ENCODE data around the gene SMU1. TPM values are rescaled to one million over a fixed set of nuclear protein-coding genes. Genes with fewer than 3 reads are reported as not detected.

SMU1 gene
- total RNA-seq, 1 donor from 2014 or later, result 30.1 TPM

DNA sequence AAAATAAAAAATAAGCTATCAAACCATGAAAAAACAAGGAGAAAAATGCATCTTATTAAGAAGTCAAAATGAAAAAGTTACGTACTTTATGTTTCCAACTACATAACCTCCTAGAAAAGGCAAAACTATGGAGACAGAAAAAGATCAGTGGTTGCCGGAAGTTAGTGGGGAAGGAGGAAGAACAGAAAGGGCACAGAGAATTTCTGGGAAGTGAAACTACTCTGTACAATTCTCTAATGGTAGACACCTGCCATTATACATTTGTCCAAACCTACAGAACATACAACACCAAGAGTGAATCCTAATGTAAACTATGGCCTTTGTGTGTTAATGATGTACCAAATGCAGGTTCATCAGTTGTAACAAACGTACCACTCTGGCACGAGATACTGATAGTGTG, 25.3 kb downstream of the SMU1 start:
- DNase-seq (ENCODE audit: low read depth, low spot score), result no peak
- H3K4me3 Mint-ChIP-seq, result no peak overlapping the region
- H3K9me3 Mint-ChIP-seq, result no peaks in the 10 kb centered on the region
- peaks cover 11% of the 10 kb centered on the region for H3K36me3 Mint-ChIP-seq (ENCODE audit: low read depth)
- H3K4me1 Mint-ChIP-seq, result no peaks in the 10 kb centered on the region
- TF ChIP-seq, protein P1, sequence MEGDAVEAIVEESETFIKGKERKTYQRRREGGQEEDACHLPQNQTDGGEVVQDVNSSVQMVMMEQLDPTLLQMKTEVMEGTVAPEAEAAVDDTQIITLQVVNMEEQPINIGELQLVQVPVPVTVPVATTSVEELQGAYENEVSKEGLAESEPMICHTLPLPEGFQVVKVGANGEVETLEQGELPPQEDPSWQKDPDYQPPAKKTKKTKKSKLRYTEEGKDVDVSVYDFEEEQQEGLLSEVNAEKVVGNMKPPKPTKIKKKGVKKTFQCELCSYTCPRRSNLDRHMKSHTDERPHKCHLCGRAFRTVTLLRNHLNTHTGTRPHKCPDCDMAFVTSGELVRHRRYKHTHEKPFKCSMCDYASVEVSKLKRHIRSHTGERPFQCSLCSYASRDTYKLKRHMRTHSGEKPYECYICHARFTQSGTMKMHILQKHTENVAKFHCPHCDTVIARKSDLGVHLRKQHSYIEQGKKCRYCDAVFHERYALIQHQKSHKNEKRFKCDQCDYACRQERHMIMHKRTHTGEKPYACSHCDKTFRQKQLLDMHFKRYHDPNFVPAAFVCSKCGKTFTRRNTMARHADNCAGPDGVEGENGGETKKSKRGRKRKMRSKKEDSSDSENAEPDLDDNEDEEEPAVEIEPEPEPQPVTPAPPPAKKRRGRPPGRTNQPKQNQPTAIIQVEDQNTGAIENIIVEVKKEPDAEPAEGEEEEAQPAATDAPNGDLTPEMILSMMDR (conservative IDR thresholded peaks at IDR 0.05), result no peak
- H3K27ac Mint-ChIP-seq (ENCODE audit: unreplicated experiment), result no peak overlapping the region
- H3K27me3 Mint-ChIP-seq (ENCODE audit: low read depth), result no peaks in the 10 kb centered on the region

DNA sequence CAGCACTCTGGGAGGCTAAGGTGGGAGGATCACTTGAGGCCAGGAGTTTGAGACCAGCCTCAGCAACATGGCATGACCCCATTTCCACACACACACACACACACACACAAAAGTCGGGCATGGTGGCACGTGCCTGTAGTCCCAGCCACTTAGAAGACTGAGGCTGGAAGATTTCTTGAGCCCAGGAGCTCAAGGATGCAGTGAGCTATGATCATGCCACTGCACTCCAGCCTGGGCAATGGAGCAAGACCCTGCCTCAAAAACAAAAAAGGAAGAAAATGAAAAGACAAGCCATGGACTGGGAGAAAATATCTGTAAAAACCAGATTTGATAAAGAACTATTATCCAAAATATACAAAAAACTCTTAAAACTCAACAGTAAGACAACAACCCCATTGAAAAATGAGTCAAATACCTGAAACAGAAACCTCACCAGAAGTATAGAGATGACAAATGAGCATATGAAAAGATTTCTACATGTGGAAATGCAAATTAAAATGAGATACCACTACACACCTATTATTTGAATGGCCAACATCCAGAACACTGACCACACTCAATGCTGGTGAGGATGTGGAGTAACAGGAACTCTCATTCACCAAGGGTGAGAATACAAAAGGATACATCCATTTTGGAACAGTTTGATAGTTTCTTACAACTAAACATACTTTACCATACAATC, 26.7 kb downstream of the SMU1 start:
- Mint-ChIP-seq H3K4me1 (peaks cover 4% of the 10 kb centered on the region), H3K27ac (ENCODE audit: unreplicated experiment) (no peak overlapping the region), H3K36me3 (ENCODE audit: low read depth) (peaks cover 13% of the 10 kb centered on the region), H3K9me3 (no peaks in the 10 kb centered on the region), H3K4me3 (no peak overlapping the region), H3K27me3 (ENCODE audit: low read depth) (no peaks in the 10 kb centered on the region)
- no peak for DNase-seq (ENCODE audit: low read depth, low spot score)
- TF ChIP-seq, protein P1 (conservative IDR thresholded peaks at IDR 0.05), result no peak

DNA sequence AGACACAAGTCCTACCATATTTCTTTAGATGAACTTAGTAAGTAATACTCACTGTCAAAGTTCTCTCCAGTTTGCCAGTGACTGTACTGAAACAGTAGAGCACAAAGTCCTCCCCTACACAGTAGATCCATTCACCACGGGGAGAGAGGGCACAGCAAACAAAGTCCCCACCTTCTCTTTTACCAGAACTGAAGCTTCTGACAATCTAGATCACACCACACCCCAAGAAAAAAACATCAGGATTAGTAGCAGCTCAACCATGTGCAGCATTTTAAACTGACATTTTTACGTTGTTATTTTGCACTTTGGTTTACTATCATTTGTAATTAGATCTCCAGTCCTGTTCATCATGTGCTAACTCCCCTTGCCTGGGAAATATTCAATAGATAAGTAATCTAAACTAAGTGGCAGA, 28.4 kb downstream of the SMU1 start:
- DNase-seq (ENCODE audit: low read depth, low spot score), result no peak
- Mint-ChIP-seq H3K4me3 (no peak overlapping the region), H3K4me1 (peaks cover 20% of the 10 kb centered on the region), H3K9me3 (no peaks in the 10 kb centered on the region), H3K36me3 (ENCODE audit: low read depth) (peaks cover 13% of the 10 kb centered on the region), H3K27me3 (ENCODE audit: low read depth) (no peaks in the 10 kb centered on the region), H3K27ac (ENCODE audit: unreplicated experiment) (no peak overlapping the region)
- TF ChIP-seq, protein P1 (conservative IDR thresholded peaks at IDR 0.05), result no peak

DNA sequence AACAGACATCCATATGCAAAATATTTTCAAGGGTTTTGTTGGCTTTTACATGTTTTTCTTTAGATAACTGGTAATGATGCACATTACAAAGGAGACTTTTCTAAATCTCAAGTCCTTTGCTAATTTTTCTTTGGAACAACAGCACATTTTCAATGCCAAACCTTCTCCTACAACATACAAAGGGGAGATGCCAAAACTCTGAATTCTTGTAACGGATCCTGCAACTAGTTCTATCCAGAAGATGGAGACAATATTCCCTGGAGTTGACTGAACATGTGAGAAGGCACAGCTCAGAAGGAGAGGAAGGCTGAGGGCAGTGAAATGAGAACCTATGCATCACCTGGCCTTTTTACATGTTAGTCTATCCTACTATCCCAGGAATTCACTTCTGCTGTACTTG, 30.4 kb downstream of the SMU1 start:
- Mint-ChIP-seq H3K36me3 (ENCODE audit: low read depth) (peaks cover 9% of the 10 kb centered on the region), H3K27ac (ENCODE audit: unreplicated experiment) (no peak overlapping the region), H3K4me3 (no peak overlapping the region), H3K9me3 (no peaks in the 10 kb centered on the region), H3K4me1 (peaks cover 21% of the 10 kb centered on the region), H3K27me3 (ENCODE audit: low read depth) (no peaks in the 10 kb centered on the region)
- DNase-seq (ENCODE audit: low read depth, low spot score), result no peak
- TF ChIP-seq, protein P1 (conservative IDR thresholded peaks at IDR 0.05), result no peak

DNA sequence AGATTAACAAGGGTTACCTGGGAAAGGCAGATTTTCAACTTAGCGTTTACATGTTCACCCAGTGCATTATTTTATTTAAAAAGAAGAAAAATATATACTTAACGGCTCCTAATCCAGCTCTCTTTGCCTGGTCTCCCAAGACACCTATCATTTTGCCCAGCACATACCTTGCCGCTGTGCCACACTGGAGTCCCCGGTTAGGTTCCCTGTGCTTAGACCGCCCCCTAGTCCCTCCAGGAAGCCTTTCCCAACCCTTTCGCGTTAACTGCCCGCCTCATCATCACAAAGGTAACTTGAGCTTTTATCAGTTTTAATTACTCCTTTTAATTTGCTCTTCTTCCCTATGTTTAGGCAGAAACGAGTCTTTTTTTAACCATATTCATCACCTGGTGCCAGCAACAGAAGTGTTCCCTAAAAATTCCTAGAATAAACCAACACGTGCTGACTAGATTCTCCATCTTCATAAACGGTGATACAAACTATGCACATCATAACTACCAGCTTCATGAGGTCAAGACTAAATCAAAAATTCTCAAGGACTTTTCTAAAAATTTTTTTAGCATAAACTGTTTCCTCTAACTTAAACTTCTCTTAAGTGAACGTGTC, 31.7 kb downstream of the SMU1 start:
- no peaks in the 10 kb centered on the region for H3K27me3 Mint-ChIP-seq (ENCODE audit: low read depth)
- TF ChIP-seq, protein P1 (conservative IDR thresholded peaks at IDR 0.05), result no peak
- peaks cover 9% of the 10 kb centered on the region for H3K36me3 Mint-ChIP-seq (ENCODE audit: low read depth)
- no peaks in the 10 kb centered on the region for H3K9me3 Mint-ChIP-seq
- DNase-seq (ENCODE audit: low read depth, low spot score), result no peak
- peaks cover 21% of the 10 kb centered on the region for H3K4me1 Mint-ChIP-seq
- peak overlapping the region; percentile 88 for H3K4me3 Mint-ChIP-seq
- peak overlapping the region; percentile 16 for H3K27ac Mint-ChIP-seq (ENCODE audit: unreplicated experiment)

Measured in neural crest cell (in vitro differentiated cells).